ENCODE results near the gene FGF7. TPM values are rescaled to one million over a fixed set of nuclear protein-coding genes. Genes with fewer than 3 reads are reported as not detected.

Gene FGF7
- total and polyA plus RNA-seq, 2 donors (not counting 3 experiments of a cell fraction or from before 2014, with no cell fraction given): not detected

- POLR2A ChIA-PET: no interaction called here
- H3K79me2 ChIP-seq (ENCODE audit: control insufficient read depth, insufficient read depth, low read length): no peaks in the 10 kb centered on the region
- DNase-seq (ENCODE audit: low read depth, low spot score) (peak; percentile 43), FAIRE-seq (no peak)
- H3K9me1 ChIP-seq (replicated peaks; ENCODE audit: control insufficient read depth, extremely low read depth, insufficient read depth, low read length): no peaks in the 10 kb centered on the region
- H3K27ac ChIP-seq (ENCODE audit: insufficient read depth, low read depth, low read length): no peak overlapping the region
- no peak overlapping the region for H3K9ac ChIP-seq (replicated peaks; ENCODE audit: extremely low read depth, insufficient read depth, low read length)
- TF ChIP-seq CTCF (IDR thresholded peaks at IDR 0.05; ENCODE audit: extremely low read depth in 1 of 2, insufficient read depth in 1 of 2, low read depth in 1 of 2, low read length in 2 of 2): no peak
- no peak for TF ChIP-seq MAX (IDR thresholded peaks at IDR 0.05; ENCODE audit: insufficient read depth, insufficient read length)
- TF ChIP-seq EZH2 (IDR thresholded peaks at IDR 0.05; ENCODE audit: borderline replicate concordance, low read depth, low read length, severe bottlenecking): no peak
- BruUV-seq (replicated peaks): no TSS peak
- intact Hi-C loops (cut with micrococcal nuclease) (no loop called here), dilution Hi-C loops (cut with MboI; ENCODE audit: extremely low pct_ligation_motif_present, low sequenced_read_pairs) (no loop called here)
- CTCF ChIA-PET: interaction anchor here (1.7 kb wide), 1 partner anchor 18 kb away, joined by 7 read pairs; no protein-coding TSS in a partner anchor
- no peak overlapping the region for H3K4me2 ChIP-seq (ENCODE audit: insufficient read depth, low read length)
- H3K27me3 ChIP-seq (ENCODE audit: control insufficient read depth in 2 of 2, insufficient read depth in 2 of 2, low read length in 2 of 2): no peaks in the 10 kb centered on the region
- no peaks in the 10 kb centered on the region for H3K4me1 ChIP-seq (ENCODE audit: control insufficient read depth, extremely low read depth, insufficient read depth, low read length)
- H2AFZ ChIP-seq (ENCODE audit: low read depth, low read length): no peak overlapping the region
- H3K9me3 ChIP-seq (replicated peaks; ENCODE audit: control insufficient read depth, insufficient read depth, low read length): no peaks in the 10 kb centered on the region
- no peaks in the 10 kb centered on the region for H4K20me1 ChIP-seq (replicated peaks; ENCODE audit: control insufficient read depth, extremely low read depth, insufficient read depth, low read length)
- no peaks in the 10 kb centered on the region for H3K36me3 ChIP-seq (ENCODE audit: control insufficient read depth in 2 of 2, extremely low read depth in 1 of 2, insufficient read depth in 2 of 2, low read length in 2 of 2)
- H3K4me3 ChIP-seq (replicated peaks in 1 of 3; ENCODE audit: insufficient read depth in 1 of 3, low read depth in 1 of 3, low read length in 3 of 3): no peak overlapping the region
Observed at GRCh38 chr15:49438962-49439631, 16.1 kb downstream of the FGF7 start.
